Mucosa of descending colon (tissue), 3 donors: ENCODE data around the gene LAD1. TPM values are rescaled to one million over a fixed set of nuclear protein-coding genes. Genes with fewer than 3 reads are reported as not detected.

Experiments used
- ATAC-seq: fragments of 200-7000 bp; cut with Tn5 transposase; one replicate; pipeline ENCODE4 v1.9.1; 2020; ENCODE audit warnings: mild to moderate bottlenecking, moderate library complexity
- DNase-seq, 3 donors: peaks; one replicate each; pipeline ENCODE4 v3.0.0-alpha.2; 2020
- H3K36me3 ChIP-seq: fragments of 200-600 bp; one replicate; pipeline ENCODE4 v1.8.0; 2021; ENCODE audit warnings: low read depth, mild to moderate bottlenecking
- H3K4me1 ChIP-seq: fragments of 200-600 bp; one replicate; pipeline ENCODE4 v1.8.0; 2021; ENCODE audit warnings: low read depth, mild to moderate bottlenecking
- H3K4me3 ChIP-seq: fragments of 200-600 bp; one replicate; pipeline ENCODE4 v1.8.0; 2021; ENCODE audit warnings: mild to moderate bottlenecking
- H3K9me3 ChIP-seq: fragments of 200-600 bp; one replicate; pipeline ENCODE4 v1.8.0; 2021; ENCODE audit warnings: mild to moderate bottlenecking
- CTCF ChIP-seq: fragments of 200-600 bp; IDR thresholded peaks from one replicate; pipeline ENCODE4 v1.8.0; 2022; ENCODE audit warnings: antibody characterized with exemption, mild to moderate bottlenecking
- intact Hi-C, 2 donors: fragments of 100-400 bp; cut with DNase I in 1 of 2; cut with micrococcal nuclease in 1 of 2; formaldehyde crosslinking; loops; one replicate each; pipeline versions ENCODE4 v1.11.0 to v1.11.1; 2022; cut with DNase I, micrococcal nuclease
- total RNA-seq, 3 donors: library from RNA; stranded (reverse); fragmentation: NEBNext Ultra II Directional in 2 of 3; extraction: Animal tissue kit (Norgen Biotek cat#: 25700) in 2 of 3; gene quantifications; one replicate each; pipeline versions ENCODE4 v1.2.1 to v1.2.4, GENCODE V29; 2021 to 2023
- donor health status: DM: no; HTN: no; CAD: no; lungs with moderate emphysema.
- donor health status: DM: no; HTN: no; CAD: no.
- donor health status: DM: no; HTN: yes; CAD: no.

The LAD1 gene
- total RNA-seq, 3 donors from 2014 or later, result 86.0 to 202 (median 130) TPM

- ATAC-seq (no peak), DNase-seq (no peak)
- H3K9me3 ChIP-seq, result no peaks in the 10 kb centered on the region
- no peaks in the 10 kb centered on the region for H3K4me1 ChIP-seq
- no peak for TF ChIP-seq CTCF
- no peak overlapping the region for H3K4me3 ChIP-seq
- no peaks in the 10 kb centered on the region for H3K36me3 ChIP-seq
- intact Hi-C loops, result no loop called here
Measured at GRCh38 chr1:201384406-201384782, 14.7 kb downstream of the LAD1 start.

- DNase-seq (no peak), ATAC-seq (no peak)
- Histone ChIP-seq H3K36me3 (no peaks in the 10 kb centered on the region), H3K9me3 (no peaks in the 10 kb centered on the region), H3K4me1 (no peaks in the 10 kb centered on the region), H3K4me3 (no peak overlapping the region)
- no peak for TF ChIP-seq CTCF
- intact Hi-C loops, result no loop called here
Measured at GRCh38 chr1:201383647-201384405, 15.3 kb downstream of the LAD1 start.

GRCh38 chr1:201381130-201381529, 18.0 kb downstream of the LAD1 start:
- Histone ChIP-seq H3K4me3 (no peak overlapping the region), H3K4me1 (no peaks in the 10 kb centered on the region), H3K9me3 (no peaks in the 10 kb centered on the region), H3K36me3 (no peaks in the 10 kb centered on the region)
- peak in 1 of 3 donors; percentile 40 for DNase-seq
- no peak for TF ChIP-seq CTCF
- no peak for ATAC-seq
- intact Hi-C loops, result no loop called here

- Histone ChIP-seq H3K4me3 (no peak overlapping the region), H3K9me3 (no peaks in the 10 kb centered on the region), H3K4me1 (no peaks in the 10 kb centered on the region), H3K36me3 (no peaks in the 10 kb centered on the region)
- TF ChIP-seq CTCF, result no peak
- DNase-seq, result peak in 2 of 3 donors; percentile 24 to 36
- peak; percentile 39 for ATAC-seq
- intact Hi-C loops, result no loop called here
Measured at GRCh38 chr1:201379733-201380242, 19.3 kb downstream of the LAD1 start.

- intact Hi-C loops, result no loop called here
- Histone ChIP-seq H3K9me3 (no peaks in the 10 kb centered on the region), H3K4me1 (no peaks in the 10 kb centered on the region), H3K4me3 (no peak overlapping the region), H3K36me3 (no peaks in the 10 kb centered on the region)
- TF ChIP-seq CTCF, result no peak
- ATAC-seq (peak; percentile 3), DNase-seq (no peak)
Measured at GRCh38 chr1:201378804-201379203, 20.3 kb downstream of the LAD1 start.
